HL-60 (cell line): ENCODE measurements around the gene CRYBA4.

Experiments
- POLR2AphosphoS5 ChIP-seq: IDR thresholded peaks from 2 replicates; pipeline ENCODE4 v1.6.1; 2012; ENCODE audit warnings: low read depth
- TF ChIP-seq, protein P1 (sequence below): IDR thresholded peaks from one replicate; pipeline ENCODE4 v1.5.1; 2011; ENCODE audit warnings: low read length, control low read depth, inconsistent platforms; ENCODE audit not compliant: insufficient read depth

DNA sequence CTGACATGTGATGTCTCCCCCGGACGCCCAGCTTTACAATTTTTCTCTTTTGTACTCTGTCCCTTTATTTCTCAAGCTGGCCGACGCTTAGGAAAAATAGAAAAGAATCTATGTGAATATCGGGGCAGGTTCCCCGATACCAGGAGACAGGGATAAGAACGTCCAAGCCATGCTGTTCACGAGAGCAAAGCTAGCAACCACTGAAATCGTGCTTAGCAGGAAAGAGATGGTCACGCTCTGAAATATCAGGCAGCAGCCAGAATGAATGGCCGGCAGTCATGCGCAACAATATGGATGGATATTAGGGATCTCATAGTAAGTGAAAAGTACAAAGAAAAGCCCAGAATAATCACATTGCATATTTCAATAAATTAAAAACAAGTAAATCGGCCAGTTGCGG is 7.4 kb upstream of the CRYBA4 start:
- TF ChIP-seq POLR2AphosphoS5, result no peak
- TF ChIP-seq, protein P1, sequence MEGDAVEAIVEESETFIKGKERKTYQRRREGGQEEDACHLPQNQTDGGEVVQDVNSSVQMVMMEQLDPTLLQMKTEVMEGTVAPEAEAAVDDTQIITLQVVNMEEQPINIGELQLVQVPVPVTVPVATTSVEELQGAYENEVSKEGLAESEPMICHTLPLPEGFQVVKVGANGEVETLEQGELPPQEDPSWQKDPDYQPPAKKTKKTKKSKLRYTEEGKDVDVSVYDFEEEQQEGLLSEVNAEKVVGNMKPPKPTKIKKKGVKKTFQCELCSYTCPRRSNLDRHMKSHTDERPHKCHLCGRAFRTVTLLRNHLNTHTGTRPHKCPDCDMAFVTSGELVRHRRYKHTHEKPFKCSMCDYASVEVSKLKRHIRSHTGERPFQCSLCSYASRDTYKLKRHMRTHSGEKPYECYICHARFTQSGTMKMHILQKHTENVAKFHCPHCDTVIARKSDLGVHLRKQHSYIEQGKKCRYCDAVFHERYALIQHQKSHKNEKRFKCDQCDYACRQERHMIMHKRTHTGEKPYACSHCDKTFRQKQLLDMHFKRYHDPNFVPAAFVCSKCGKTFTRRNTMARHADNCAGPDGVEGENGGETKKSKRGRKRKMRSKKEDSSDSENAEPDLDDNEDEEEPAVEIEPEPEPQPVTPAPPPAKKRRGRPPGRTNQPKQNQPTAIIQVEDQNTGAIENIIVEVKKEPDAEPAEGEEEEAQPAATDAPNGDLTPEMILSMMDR, result no peak
